ENCODE measurements around the gene PDE6H. TPM values are rescaled to one million over a fixed set of nuclear protein-coding genes. Genes with fewer than 3 reads are reported as not detected.

The PDE6H gene
- total and polyA plus RNA-seq, 2 donors (not counting 1 experiment from before 2014, with no cell fraction given): not detected

DNA sequence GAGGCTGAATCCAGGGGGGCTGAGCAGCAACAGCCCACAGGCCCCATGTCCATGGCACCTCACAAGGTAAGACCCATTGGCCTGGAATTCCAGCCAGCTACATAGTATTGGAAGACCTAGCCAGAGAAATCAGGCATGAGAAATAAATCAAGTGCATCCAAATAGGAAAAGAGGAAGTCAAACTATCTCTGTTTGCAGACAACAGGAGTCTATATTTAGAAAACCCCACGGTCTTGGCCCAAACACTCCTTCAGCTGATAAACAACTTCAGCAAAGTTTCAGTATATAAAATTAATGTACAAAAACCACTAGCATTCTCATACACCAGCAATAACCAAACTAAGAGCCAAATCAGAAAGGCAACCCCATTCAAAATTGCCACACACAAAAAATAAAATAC is 16.9 kb downstream of the PDE6H start:
- no peaks in the 10 kb centered on the region for H3K4me1 ChIP-seq (ENCODE audit: control insufficient read depth, extremely low read depth, insufficient read depth, low read length)
- no peaks in the 10 kb centered on the region for H3K36me3 ChIP-seq (ENCODE audit: control insufficient read depth, insufficient read depth, low read length)
- H4K20me1 ChIP-seq (ENCODE audit: control insufficient read depth, extremely low read depth, insufficient read depth, low read length): no peaks in the 10 kb centered on the region
- no peak overlapping the region for H3K4me3 ChIP-seq (replicated peaks in 1 of 4; ENCODE audit: control extremely low read depth in 1 of 4, insufficient read depth in 1 of 4, low read depth in 3 of 4, low read length in 4 of 4)
- H3K9ac ChIP-seq (ENCODE audit: insufficient read depth, low read length): no peak overlapping the region
- no peak overlapping the region for H3K4me2 ChIP-seq (ENCODE audit: extremely low read depth, insufficient read depth, low read length)
- no peaks in the 10 kb centered on the region for H3K9me3 ChIP-seq (ENCODE audit: control insufficient read depth, insufficient read depth, low read depth, low read length)
- no peak for TF ChIP-seq EZH2 (IDR thresholded peaks at IDR 0.05; ENCODE audit: low read length, missing control alignments)
- H3K27me3 ChIP-seq (ENCODE audit: control insufficient read depth, insufficient read depth, low read length): no peaks in the 10 kb centered on the region
- H3K27ac ChIP-seq (ENCODE audit: insufficient read depth, low read length): no peak overlapping the region
- H3K79me2 ChIP-seq (ENCODE audit: control insufficient read depth, insufficient read depth, low read length): no peaks in the 10 kb centered on the region
- DNase-seq (ENCODE audit: low read depth in 2 of 2): no peak
- no peak overlapping the region for H2AFZ ChIP-seq (ENCODE audit: low read length)

DNA sequence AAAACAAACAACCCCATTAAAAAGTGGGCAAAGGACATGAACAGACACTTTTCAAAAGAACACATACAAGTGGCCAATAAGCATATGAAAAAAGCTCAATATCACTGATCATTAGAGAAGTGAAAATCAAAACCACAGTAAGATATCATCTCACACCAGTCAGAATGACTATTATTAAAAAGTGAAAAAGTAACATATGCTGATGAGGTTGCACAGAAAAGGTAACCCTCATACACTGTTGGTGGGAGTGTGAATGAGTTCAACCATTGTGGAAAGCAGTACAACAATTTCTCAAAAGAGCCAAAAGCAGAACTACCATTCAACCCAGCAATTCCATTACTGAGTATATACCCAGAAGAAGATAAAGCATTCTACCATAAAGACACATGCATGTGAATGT is 18.2 kb downstream of the PDE6H start:
- no peak overlapping the region for H3K4me3 ChIP-seq (replicated peaks in 1 of 4; ENCODE audit: control extremely low read depth in 1 of 4, insufficient read depth in 1 of 4, low read depth in 3 of 4, low read length in 4 of 4)
- no peaks in the 10 kb centered on the region for H3K27me3 ChIP-seq (ENCODE audit: control insufficient read depth, insufficient read depth, low read length)
- H3K36me3 ChIP-seq (ENCODE audit: control insufficient read depth, insufficient read depth, low read length): no peaks in the 10 kb centered on the region
- H3K79me2 ChIP-seq (ENCODE audit: control insufficient read depth, insufficient read depth, low read length): no peaks in the 10 kb centered on the region
- no peaks in the 10 kb centered on the region for H4K20me1 ChIP-seq (ENCODE audit: control insufficient read depth, extremely low read depth, insufficient read depth, low read length)
- H2AFZ ChIP-seq (ENCODE audit: low read length): no peak overlapping the region
- TF ChIP-seq, protein P1, sequence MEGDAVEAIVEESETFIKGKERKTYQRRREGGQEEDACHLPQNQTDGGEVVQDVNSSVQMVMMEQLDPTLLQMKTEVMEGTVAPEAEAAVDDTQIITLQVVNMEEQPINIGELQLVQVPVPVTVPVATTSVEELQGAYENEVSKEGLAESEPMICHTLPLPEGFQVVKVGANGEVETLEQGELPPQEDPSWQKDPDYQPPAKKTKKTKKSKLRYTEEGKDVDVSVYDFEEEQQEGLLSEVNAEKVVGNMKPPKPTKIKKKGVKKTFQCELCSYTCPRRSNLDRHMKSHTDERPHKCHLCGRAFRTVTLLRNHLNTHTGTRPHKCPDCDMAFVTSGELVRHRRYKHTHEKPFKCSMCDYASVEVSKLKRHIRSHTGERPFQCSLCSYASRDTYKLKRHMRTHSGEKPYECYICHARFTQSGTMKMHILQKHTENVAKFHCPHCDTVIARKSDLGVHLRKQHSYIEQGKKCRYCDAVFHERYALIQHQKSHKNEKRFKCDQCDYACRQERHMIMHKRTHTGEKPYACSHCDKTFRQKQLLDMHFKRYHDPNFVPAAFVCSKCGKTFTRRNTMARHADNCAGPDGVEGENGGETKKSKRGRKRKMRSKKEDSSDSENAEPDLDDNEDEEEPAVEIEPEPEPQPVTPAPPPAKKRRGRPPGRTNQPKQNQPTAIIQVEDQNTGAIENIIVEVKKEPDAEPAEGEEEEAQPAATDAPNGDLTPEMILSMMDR (conservative IDR thresholded peaks at IDR 0.05 in 1 of 2, IDR thresholded peaks at IDR 0.05 in 1 of 2; ENCODE audit: low read depth in 1 of 2, low read length in 2 of 2): no peak
- no peak for TF ChIP-seq EZH2 (IDR thresholded peaks at IDR 0.05; ENCODE audit: low read length, missing control alignments)
- no peaks in the 10 kb centered on the region for H3K4me1 ChIP-seq (ENCODE audit: control insufficient read depth, extremely low read depth, insufficient read depth, low read length)
- H3K9ac ChIP-seq (ENCODE audit: insufficient read depth, low read length): no peak overlapping the region
- H3K9me3 ChIP-seq (ENCODE audit: control insufficient read depth, insufficient read depth, low read depth, low read length): no peaks in the 10 kb centered on the region
- no peak for DNase-seq (ENCODE audit: low read depth in 2 of 2)
- H3K27ac ChIP-seq (ENCODE audit: insufficient read depth, low read length): no peak overlapping the region
- H3K4me2 ChIP-seq (ENCODE audit: extremely low read depth, insufficient read depth, low read length): no peak overlapping the region

DNA sequence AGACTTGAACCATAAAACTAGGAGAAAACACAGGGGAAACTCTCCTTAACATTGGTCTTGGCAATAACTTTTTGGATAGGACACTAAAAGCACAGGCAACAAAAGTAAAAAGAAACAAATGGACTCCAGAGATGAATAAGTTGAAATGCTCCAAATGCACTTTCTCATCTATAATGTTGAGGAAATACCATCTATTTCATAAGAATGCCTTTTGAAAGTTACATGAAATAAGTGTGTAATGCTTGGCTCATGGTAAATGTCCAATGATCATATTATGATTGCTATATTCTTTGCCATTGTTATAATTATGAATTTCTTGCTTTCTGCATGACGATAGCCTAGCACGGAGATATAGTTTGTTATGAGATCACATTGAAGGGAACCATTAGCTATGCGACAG is 19.8 kb downstream of the PDE6H start:
- Histone ChIP-seq H3K79me2 (ENCODE audit: control insufficient read depth, insufficient read depth, low read length) (no peaks in the 10 kb centered on the region), H4K20me1 (ENCODE audit: control insufficient read depth, extremely low read depth, insufficient read depth, low read length) (no peaks in the 10 kb centered on the region), H3K9me3 (ENCODE audit: control insufficient read depth, insufficient read depth, low read depth, low read length) (no peaks in the 10 kb centered on the region), H3K27ac (ENCODE audit: insufficient read depth, low read length) (no peak overlapping the region), H3K36me3 (ENCODE audit: control insufficient read depth, insufficient read depth, low read length) (no peaks in the 10 kb centered on the region), H3K4me2 (ENCODE audit: extremely low read depth, insufficient read depth, low read length) (no peak overlapping the region), H3K9ac (ENCODE audit: insufficient read depth, low read length) (no peak overlapping the region), H3K4me1 (ENCODE audit: control insufficient read depth, extremely low read depth, insufficient read depth, low read length) (no peaks in the 10 kb centered on the region), H3K27me3 (ENCODE audit: control insufficient read depth, insufficient read depth, low read length) (no peaks in the 10 kb centered on the region), H2AFZ (ENCODE audit: low read length) (no peak overlapping the region), H3K4me3 (replicated peaks in 1 of 4; ENCODE audit: control extremely low read depth in 1 of 4, insufficient read depth in 1 of 4, low read depth in 3 of 4, low read length in 4 of 4) (no peak overlapping the region)
- no peak for DNase-seq (ENCODE audit: low read depth in 2 of 2)
- no peak for TF ChIP-seq EZH2 (IDR thresholded peaks at IDR 0.05; ENCODE audit: low read length, missing control alignments)
- TF ChIP-seq, protein P1 (conservative IDR thresholded peaks at IDR 0.05 in 1 of 2, IDR thresholded peaks at IDR 0.05 in 1 of 2; ENCODE audit: low read depth in 1 of 2, low read length in 2 of 2): no peak
